NCI-H1048 (cell line): ENCODE data around the gene GCNT3.

ENCODE experiments used
- DNase-seq: peaks from one replicate; lab custom pipeline; 2025; lab: John Stamatoyannopoulos, UW

The GCNT3 gene

DNA sequence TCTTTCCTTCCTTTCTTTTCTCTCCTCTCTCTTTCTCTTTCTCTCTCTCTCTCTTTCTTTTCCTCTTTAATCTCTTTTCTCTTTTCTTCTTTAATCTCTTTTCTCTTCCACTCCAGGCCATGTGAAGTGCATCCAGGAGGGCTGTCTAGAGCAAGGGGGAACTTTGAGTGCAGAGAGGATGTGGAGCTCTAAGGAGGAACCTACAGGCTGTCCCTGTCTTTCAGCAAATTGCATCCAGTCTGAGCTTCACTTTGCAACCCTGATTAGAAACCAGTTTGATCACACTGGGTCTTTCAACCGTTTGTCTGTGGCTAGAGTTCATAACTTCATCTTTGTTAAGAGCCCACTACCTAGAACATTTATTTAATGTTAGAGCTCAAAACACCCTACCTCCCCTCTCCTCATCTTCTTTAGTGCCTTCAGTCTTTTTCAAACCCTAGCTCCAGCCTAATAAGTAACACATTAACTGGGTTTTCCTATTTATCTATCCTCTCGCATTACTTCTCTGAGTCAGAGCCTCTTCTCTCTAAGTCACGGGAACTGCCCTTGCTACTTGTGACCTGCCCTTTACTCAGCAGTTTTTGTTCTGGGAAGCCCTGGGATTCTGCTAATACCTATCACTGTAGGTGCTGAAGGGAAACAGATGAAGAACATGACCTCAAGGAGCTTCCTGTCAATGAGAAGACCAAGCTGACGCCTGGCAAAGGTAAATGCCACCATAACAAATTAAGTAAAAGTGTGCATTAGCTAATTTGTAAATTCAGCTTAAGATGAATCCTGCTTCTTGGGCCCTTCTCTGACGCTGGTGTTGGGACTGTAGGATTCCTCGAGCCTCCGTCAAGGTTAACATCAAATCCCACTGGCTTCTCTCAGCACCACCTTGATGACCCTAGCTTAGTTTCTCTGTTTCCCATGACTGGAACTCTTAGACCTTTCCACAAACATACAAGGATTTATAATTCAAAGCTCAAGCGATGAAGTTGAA is at the start of gene GCNT3:
TSS of gene GCNT3 (plus strand) at position 508 of the 985 bp plus-strand sequence. CDS start 6,456 bp downstream, outside the sequence.
- no peak for DNase-seq

- no peak for DNase-seq
Observed at GRCh38 chr15:59562448-59563186, 49.0 kb upstream of the GCNT3 start.

GRCh38 chr15:59565299-59565698 is 46.3 kb upstream of the GCNT3 start:
- no peak for DNase-seq

DNA sequence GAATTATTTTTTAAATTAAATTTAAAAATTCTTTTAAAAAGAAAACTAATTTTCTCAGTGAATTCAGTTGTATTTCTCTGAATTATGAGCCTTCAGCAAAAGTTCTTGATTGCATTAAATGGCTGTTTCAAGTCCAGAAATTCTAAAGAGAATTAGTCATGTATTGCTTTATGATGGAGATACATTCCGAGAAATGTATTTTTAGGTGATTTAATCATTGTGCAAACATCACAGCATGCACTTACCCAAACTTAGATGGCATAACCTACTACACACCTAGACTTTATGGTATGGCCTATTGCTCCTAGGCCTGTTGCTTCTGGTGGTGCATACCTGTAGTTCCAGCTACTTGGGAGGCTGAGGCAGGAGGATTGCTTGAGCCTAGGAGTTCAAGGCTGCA is 44.3 kb upstream of the GCNT3 start:
- DNase-seq, result no peak

DNA sequence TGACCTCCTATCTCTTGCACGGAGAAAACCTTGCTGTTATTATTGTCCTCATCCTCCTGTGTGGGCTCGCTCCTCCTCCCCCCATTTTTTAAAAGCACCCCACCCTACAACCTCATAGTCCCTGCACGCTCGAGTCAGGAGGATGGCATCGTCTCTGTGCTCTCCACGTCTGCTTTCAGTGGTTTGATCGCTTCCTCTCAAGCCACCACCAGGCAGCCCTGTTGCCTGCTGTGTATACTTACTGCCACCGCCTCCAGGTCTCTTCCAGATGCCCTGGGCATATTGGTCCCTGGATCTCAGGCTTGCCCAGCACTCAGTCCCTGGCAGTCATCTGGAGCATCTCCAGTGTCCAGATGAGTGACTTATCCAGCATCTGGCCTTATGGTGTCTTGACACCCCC is 42.1 kb upstream of the GCNT3 start:
- DNase-seq, result no peak

DNA sequence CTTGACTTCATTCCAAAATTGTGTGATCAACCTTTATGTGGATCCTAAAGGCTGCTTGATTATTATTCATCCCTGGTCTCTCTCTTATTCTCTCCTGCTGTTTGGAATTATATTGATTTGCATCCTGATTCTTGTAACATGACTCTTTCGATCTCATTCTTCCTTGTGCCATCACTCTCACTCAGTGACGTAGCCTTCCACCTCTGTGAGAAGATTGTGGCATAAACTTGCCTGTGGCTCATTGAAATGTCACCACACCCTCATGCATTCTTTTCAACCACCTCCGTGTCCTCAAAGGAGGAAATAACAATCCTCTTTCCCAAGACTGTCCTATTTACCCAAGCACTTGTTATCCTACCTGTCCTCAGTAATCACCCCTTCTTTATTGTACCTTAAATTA is 41.3 kb upstream of the GCNT3 start:
- DNase-seq, result no peak

DNA sequence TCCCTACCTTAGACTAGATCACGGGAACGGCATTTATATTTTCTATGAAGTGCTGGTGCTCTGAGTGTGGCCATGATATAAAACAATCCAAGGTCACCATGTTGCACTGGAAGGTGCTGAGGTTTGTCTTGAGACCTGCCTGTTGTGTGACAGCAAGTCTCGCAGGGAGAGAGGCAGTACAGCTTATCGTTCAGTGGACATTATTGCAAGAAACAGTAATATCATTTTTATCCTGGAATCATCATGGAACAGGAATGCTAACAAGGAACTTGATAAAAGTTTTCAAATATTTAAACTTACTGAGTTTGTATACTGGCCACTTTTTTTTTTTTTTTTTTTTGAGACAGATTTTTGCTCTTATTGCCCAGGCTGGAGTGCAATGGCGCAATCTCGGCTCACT is 40.0 kb upstream of the GCNT3 start:
- DNase-seq, result no peak

DNA sequence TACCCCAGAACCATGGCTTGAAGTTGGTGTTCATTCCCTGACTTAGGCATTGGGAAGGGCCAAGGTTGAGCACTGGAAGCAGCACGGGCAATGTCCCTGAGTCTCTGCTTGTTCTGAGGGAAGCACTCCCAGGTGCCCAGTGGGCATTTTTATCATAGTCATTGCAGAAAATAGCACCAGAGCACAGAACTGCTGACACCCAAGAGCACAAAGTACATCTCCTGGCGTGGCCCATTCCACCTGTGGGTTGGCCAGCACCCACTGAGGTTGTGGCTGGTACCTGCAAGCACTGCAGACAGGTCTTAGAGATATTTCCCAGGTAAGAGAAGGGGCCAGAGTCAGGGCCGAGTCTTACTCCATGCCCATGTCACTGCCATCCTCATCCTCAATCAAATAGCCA is 28.5 kb upstream of the GCNT3 start:
- DNase-seq, result no peak

- DNase-seq, result no peak
Observed at GRCh38 chr15:59587085-59587826, 24.3 kb upstream of the GCNT3 start.

DNA sequence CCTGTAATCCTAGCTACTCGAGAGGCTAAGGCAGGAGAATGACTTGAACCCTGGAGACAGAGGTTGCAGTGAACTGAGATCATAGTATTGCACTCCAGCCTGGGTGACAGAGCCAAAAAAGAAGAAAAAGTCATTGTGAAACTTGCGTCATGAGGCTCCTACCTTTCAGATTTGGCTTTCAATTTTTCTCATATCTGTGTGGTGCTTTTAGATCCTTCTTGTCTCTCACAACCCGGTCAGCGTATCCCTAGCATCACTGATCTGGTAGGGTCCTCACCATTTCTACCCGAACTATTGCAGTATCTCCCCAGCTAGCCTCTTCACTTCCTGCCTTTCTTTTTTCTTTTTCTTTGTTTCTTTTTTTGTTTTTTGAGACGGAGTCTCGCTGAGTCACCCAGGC is 21.6 kb upstream of the GCNT3 start:
- DNase-seq, result no peak

- DNase-seq, result no peak
Observed at GRCh38 chr15:59591356-59591755, 20.2 kb upstream of the GCNT3 start.

DNA sequence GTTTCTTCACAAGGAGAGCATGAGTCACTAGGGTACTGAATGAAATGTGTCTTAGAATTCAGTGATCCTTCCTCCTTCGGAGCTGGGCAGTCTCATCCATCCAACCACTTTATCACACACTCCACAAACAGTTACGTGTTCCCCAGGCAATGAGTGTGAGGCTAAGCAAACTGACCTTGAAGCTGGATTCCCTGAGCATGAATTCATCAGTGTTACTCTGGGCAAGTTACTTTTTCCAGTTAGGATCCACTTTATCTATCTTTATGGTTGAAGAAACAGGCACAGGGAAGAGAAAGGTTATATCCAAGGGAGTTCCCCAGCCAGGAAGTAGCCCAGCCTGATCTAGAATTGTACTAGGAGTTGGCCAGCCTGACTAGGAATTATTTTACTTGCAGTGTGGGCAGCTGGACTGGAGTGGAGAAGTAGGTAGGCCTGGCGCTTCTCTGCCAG is 17.1 kb upstream of the GCNT3 start:
- DNase-seq, result no peak

DNA sequence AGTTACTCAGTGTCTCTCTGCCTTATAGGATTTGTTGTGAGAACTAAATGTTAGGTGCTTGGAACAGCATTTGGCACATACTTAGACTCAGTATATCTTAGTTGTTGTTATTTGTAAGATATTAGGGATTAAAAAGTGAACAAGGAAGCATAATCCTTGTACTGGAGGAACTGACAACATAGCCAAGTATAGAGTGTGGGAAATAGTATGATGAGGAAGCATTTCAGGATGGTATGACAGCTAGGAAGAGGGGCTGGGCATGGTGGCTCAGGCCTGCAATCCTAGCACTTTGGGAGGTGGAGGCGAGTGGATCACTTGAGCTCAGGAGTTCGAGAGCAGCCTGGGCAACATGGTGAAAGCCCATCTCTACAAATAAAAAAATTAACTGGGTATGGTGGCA is 16.6 kb upstream of the GCNT3 start:
- no peak for DNase-seq

DNA sequence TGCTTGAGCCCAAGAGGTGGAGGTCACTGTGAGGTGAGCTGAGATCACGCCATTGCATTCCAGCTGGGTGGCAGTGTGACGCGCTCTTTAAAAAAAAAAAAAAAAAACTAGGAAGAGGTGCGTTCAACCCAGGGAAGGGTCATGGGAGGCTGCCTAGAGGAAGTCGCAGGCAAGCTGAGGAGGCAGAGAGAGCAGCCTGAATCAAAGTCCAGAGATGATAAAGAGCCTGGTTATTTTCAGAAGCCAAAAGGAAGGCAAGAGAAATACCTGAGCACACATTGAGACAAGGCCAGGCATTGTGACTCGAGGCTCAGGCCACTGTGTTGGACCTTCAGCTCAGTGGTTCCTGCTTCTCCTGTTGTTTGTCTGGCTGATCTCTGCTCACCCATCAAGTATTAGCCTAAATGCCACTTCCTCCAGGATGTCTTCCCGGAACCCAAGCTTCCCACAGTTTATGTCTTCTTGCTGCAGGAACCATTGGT is 16.1 kb upstream of the GCNT3 start:
- no peak for DNase-seq

GRCh38 chr15:59596640-59597039 is 14.9 kb upstream of the GCNT3 start:
- DNase-seq, result no peak

DNA sequence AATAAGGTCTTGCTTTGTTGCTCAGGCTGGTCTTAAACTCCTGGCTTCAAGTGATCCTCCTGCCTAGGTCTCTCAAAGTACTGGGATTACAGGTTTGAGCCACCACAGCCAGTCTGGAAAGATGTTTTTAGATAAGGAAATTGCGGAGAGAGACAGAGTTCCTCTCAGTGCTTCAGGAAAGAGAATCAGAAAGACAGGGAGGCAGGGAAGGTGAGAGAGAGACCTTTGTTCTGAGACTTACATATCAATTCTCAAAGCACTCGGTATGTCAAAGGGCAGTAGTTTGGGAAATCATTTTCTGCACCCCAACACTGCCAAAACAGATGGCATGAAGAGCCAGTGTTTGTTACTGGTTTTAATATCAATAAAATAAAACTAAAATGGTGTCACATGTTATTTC is 13.1 kb upstream of the GCNT3 start:
- DNase-seq, result no peak

GRCh38 chr15:59605994-59606393 is 5.6 kb upstream of the GCNT3 start:
- no peak for DNase-seq

DNA sequence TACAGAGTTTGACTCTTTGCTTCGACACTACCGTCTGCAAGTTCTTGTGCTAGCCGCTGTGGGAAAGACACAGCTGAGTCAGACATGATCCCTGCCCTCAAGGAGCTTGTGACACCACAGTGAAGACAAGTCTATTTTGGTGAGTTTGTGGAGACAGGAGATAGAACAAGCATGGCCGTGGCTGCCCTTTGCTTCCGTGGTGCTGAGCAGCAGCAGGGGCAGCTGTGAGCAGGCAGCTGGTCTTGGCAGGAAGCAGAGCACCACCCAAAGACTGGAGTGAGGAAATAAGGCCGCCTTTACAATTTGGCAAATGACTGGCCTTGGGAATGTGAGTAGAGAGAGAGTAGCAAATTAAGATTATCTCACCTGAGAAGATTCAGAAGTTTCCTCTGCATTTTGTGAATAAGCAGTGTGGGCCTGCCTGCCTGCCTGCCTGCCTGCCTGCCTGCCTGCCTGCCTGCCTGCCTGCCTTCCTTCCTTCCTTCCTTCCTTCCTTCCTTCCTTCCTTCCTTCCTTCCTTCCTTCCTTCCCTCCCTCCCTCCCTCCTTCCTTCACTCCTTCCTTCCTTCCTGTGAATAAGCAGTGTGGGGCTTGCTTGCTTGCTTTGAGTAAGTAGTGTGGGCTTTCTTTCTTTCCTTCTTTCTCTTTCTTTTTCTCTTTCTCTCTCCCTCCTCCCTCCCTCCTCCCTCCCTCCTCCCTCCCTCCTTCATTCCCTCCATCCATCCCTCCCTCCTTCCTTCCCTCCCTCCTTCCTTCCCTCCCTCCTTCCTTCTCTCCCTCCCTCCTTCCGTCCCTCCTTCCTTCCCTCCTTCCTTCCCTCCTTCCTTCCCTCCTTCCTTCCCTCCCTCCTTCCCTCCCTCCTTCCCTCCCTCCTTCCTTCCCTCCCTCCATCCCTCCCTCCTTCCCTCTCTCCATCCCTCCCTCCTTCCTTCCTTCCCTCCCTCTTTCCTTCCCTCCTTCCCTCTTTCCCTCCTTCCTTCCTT is 1.6 kb upstream of the GCNT3 start:
- DNase-seq, result no peak

DNA sequence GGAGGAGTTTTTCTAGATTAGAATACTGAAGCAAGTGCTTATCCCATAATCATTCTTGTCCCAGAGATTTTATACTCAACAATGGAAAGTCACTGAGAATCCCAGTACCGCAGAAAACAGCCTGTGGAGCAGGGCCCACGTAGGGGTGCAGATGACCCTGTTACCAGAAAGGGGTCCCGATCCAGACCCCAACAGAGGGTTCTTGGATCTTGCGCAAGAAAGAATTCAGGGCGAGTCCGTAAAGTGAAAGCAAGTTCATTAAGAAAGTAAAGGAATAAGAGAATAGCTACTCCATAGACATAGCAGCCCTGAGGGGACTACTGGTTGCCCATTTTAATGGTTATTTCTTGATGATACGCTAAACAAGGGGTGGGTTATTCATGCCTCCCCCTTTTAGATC is 2.6 kb downstream of the GCNT3 start:
- DNase-seq, result no peak

DNA sequence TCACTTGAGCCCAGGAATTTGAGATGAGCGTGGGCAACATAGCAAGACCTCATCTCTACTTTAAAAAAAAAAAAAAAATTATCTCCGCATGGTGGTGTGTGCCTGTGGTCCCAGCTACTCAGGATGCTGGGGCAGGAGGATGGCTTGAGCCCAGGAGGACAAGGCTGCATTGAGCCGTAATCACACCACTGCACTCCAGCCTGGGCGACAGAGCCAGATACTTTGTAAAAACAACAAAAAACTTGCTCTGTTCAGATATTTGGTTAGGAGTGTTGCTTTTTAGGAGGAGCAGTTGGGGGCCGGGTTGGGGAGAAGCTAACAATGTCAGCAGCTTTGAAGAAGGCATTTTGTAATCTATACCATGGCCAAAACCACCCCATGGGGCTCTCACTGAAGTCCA is 4.1 kb downstream of the GCNT3 start:
- no peak for DNase-seq

DNA sequence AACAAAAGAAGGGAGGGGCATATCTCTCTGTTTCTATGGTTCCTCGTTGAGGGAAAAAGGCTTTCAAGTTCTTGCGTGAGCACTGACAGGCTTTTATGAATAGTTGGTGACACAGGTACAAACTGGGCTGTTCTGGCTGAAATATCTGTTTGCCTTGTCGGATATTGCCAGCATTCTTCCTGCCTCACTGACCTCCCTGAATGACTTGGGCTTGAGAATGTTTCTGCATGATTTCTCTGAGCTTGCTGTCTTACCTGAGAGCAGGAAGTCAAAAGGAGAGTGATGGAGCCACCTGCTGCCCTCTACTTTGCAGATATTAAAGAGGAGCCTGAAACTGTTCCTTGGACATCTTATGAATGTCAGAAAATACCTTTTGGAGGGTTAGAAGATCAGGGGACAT is 4.8 kb downstream of the GCNT3 start:
- DNase-seq, result no peak
